HepG2 (cell line): ENCODE measurements around the gene GNAI2. TPM values are rescaled to one million over a fixed set of nuclear protein-coding genes. Genes with fewer than 3 reads are reported as not detected.

Experiments
- FUBP1 ChIP-seq: sonication (generic); formaldehyde crosslinking; IDR thresholded peaks from 2 replicates; pipeline ENCODE4 v1.5.1; 2020; ENCODE audit warnings: missing genetic modification reagents, mild to moderate bottlenecking, borderline replicate concordance
- HIC2 ChIP-seq: sonication (generic); formaldehyde crosslinking; IDR thresholded peaks from 2 replicates; pipeline ENCODE4 v1.9.0; 2022; ENCODE audit warnings: low read depth, missing genetic modification reagents
- JARID2 ChIP-seq: sonication (generic); formaldehyde crosslinking; IDR thresholded peaks from 2 replicates; pipeline ENCODE4 v1.8.1; 2023; ENCODE audit warnings: missing genetic modification reagents, inconsistent platforms; ENCODE audit not compliant: insufficient replicate concordance
- PAXIP1 ChIP-seq: sonication (generic); formaldehyde crosslinking; conservative IDR thresholded peaks from 2 replicates; pipeline ENCODE4 v1.4.0; 2020; ENCODE audit warnings: mild to moderate bottlenecking, missing genetic modification reagents, moderate library complexity
- RBAK ChIP-seq: sonication (generic); formaldehyde crosslinking; IDR thresholded peaks from 2 replicates; pipeline ENCODE4 v1.5.1; 2020; ENCODE audit warnings: mild to moderate bottlenecking, missing genetic modification reagents
- XBP1 ChIP-seq: sonication (generic); formaldehyde crosslinking; IDR thresholded peaks from 2 replicates; pipeline ENCODE4 v1.5.0; 2020; ENCODE audit warnings: missing genetic modification reagents
- ZBTB37 ChIP-seq: sonication (generic); formaldehyde crosslinking; IDR thresholded peaks from 2 replicates; pipeline ENCODE4 v1.4.0; 2020; ENCODE audit warnings: mild to moderate bottlenecking, missing genetic modification reagents
- ZNF33B ChIP-seq: sonication (generic); formaldehyde crosslinking; IDR thresholded peaks from 2 replicates; pipeline ENCODE4 v1.5.1; 2020; ENCODE audit warnings: mild to moderate bottlenecking, missing genetic modification reagents
- ZNF484 ChIP-seq: sonication (generic); formaldehyde crosslinking; IDR thresholded peaks from 2 replicates; pipeline ENCODE4 v1.5.1; 2020; ENCODE audit warnings: mild to moderate bottlenecking, low read depth, missing genetic modification reagents, borderline replicate concordance
- ZNF597 ChIP-seq: sonication (generic); formaldehyde crosslinking; IDR thresholded peaks from 2 replicates; pipeline ENCODE4 v1.5.0; 2020; ENCODE audit warnings: missing genetic modification reagents
- ZNF720 ChIP-seq: sonication (generic); formaldehyde crosslinking; IDR thresholded peaks from 2 replicates; pipeline ENCODE4 v1.4.0; 2020; ENCODE audit warnings: missing genetic modification reagents
- ZNF83 ChIP-seq: sonication (generic); formaldehyde crosslinking; IDR thresholded peaks from 2 replicates; pipeline ENCODE4 v1.4.0; 2020; ENCODE audit warnings: missing genetic modification reagents, mild to moderate bottlenecking, borderline replicate concordance
- ZNF850 ChIP-seq: sonication (generic); formaldehyde crosslinking; conservative IDR thresholded peaks from 2 replicates; pipeline ENCODE4 v1.9.0; 2021; ENCODE audit warnings: mild to moderate bottlenecking, missing genetic modification reagents
- polyA plus RNA-seq, 8 experiments: library from polyadenylated mRNA; depleted of rRNA in 3 of 8; stranded (reverse) in 7 of 8; unstranded in 1 of 8; fragments of >200 nt; fragmentation: Illumina TruSeq in 4 of 8; extraction: Trizol in 4 of 8; gene quantifications; 2 replicates each; pipeline versions ENCODE4 v1.2.1 to v1.2.3, GENCODE V29; 2011 to 2016; ENCODE audit warnings: low read depth in 4 of 8, missing spikeins in 1 of 8, mixed read lengths in 1 of 8; ENCODE audit not compliant: insufficient read depth in 1 of 8
- total RNA-seq, 5 experiments: library from RNA; depleted of rRNA; stranded (reverse); fragments of >200 nt; fragmentation: Illumina TruSeq; extraction: Trizol; gene quantifications; 2 replicates each; pipeline ENCODE4 v1.2.3, GENCODE V29; 2016; ENCODE audit warnings: low read depth in 1 of 5
- TF ChIP-seq, protein P1 (sequence below): sonication (generic); formaldehyde crosslinking; IDR thresholded peaks from 2 replicates; pipeline ENCODE4 v1.4.0; 2020; ENCODE audit warnings: missing genetic modification reagents
- TF ChIP-seq, protein P2 (sequence below): sonication (generic); formaldehyde crosslinking; IDR thresholded peaks from 2 replicates; pipeline ENCODE4 v1.8.1; 2023; ENCODE audit warnings: mild to moderate bottlenecking, missing genetic modification reagents

GNAI2 gene
- total and polyA plus RNA-seq, 2 of the 13 experiments (the other 11 are each of a cell fraction or from before 2014, with no cell fraction given) = 51.1 to 66.2 TPM

DNA sequence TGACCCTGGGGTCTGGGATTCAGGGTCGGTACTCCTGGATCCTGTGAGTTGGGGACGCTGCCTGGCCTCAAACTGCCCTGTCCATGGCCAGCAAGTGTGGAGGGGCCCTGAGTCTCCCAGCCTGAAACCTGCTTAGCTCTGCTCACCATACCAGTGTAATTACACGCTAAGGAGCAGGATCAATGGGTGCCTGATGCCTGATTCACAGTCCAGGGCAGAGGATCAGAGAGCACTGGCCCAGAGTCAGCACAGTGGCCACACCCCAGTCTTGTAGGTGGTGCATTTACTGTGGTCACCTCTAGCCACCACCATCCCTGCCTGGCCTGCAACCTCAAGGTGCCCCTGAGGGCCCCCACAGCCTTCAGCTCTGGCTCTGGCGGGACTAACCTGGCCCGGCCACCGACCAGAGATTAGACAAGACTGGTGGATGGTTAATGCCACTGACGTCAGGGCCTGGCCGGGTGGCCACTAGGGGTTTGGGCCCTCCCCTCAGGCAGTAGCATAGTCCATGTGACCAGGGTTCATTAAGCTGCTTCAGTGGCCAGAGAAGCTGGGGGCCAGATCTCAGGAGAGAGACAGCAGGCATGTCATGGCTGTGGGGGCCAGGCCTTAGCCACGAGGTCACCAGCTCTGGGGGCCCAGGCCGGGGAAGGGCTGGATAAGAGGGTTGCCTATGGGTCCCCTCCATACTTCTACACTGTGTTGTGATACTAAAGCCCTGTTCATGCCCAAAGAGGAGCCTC, 34.3 kb upstream of the GNAI2 start (continued):
- no peak for TF ChIP-seq FUBP1 (CRISPR knock-in tag)
- TF ChIP-seq HIC2 (CRISPR knock-in tag) = peak; percentile 87
- TF ChIP-seq ZNF484 (CRISPR knock-in tag) = no peak
- TF ChIP-seq, protein P1, sequence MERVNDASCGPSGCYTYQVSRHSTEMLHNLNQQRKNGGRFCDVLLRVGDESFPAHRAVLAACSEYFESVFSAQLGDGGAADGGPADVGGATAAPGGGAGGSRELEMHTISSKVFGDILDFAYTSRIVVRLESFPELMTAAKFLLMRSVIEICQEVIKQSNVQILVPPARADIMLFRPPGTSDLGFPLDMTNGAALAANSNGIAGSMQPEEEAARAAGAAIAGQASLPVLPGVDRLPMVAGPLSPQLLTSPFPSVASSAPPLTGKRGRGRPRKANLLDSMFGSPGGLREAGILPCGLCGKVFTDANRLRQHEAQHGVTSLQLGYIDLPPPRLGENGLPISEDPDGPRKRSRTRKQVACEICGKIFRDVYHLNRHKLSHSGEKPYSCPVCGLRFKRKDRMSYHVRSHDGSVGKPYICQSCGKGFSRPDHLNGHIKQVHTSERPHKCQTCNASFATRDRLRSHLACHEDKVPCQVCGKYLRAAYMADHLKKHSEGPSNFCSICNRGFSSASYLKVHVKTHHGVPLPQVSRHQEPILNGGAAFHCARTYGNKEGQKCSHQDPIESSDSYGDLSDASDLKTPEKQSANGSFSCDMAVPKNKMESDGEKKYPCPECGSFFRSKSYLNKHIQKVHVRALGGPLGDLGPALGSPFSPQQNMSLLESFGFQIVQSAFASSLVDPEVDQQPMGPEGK = peak; percentile 88
- TF ChIP-seq ZNF83 (CRISPR knock-in tag) = no peak
- TF ChIP-seq JARID2 (CRISPR knock-in tag) = no peak
- no peak for TF ChIP-seq ZNF850 (CRISPR knock-in tag)
- no peak for TF ChIP-seq RBAK (CRISPR knock-in tag)
- TF ChIP-seq, protein P2, sequence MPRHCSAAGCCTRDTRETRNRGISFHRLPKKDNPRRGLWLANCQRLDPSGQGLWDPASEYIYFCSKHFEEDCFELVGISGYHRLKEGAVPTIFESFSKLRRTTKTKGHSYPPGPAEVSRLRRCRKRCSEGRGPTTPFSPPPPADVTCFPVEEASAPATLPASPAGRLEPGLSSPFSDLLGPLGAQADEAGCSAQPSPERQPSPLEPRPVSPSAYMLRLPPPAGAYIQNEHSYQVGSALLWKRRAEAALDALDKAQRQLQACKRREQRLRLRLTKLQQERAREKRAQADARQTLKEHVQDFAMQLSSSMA (CRISPR knock-in tag) = no peak
- peak; percentile 24; the same call in 1 of the 2 replicates for TF ChIP-seq ZBTB37 (CRISPR knock-in tag)
- no peak for TF ChIP-seq ZNF597 (CRISPR knock-in tag)
- TF ChIP-seq ZNF33B (CRISPR knock-in tag) = no peak
- peak; percentile 77 for TF ChIP-seq PAXIP1 (CRISPR knock-in tag)
- 0 out of 2 replicates have a peak, but pooled peaks have one; percentile 44 for TF ChIP-seq XBP1 (CRISPR knock-in tag)
- no peak for TF ChIP-seq ZNF720
